Right atrium auricular region (tissue), 2 donors: Measurements from ENCODE around the gene PIGZ. TPM values are rescaled to one million over a fixed set of nuclear protein-coding genes. Genes with fewer than 3 reads are reported as not detected.

Source experiments
- DNase-seq: peaks from one replicate; pipeline ENCODE4 v3.0.0-alpha.2; 2019; ENCODE audit warnings: low spot score
- H3K27ac ChIP-seq, 2 donors: fragments of 200-600 bp; sonication (generic); 1 replicate in 1 of 2; 2 replicates in 1 of 2; pipeline ENCODE4 v1.5.1; 2016 to 2019
- H3K27me3 ChIP-seq, 2 donors: fragments of 200-600 bp; sonication (generic); one replicate each; pipeline versions ENCODE4 v1.5.1 to v1.6.0; 2017 to 2019
- H3K36me3 ChIP-seq: fragments of 200-600 bp; sonication (generic); one replicate; pipeline ENCODE4 v1.5.1; 2016
- H3K4me1 ChIP-seq, 2 donors: fragments of 200-600 bp; sonication (generic); one replicate each; pipeline versions ENCODE4 v1.5.1 to v1.6.0; 2017 to 2019
- H3K4me3 ChIP-seq, 2 donors: fragments of 200-600 bp; sonication (generic); 1 replicate in 1 of 2; 2 replicates in 1 of 2; pipeline ENCODE4 v1.5.1; 2017 to 2019; ENCODE audit warnings: mild to moderate bottlenecking in 1 of 2, moderate library complexity in 1 of 2
- H3K9me3 ChIP-seq, 2 donors: fragments of 200-600 bp; sonication (generic); one replicate each; pipeline ENCODE4 v1.5.1; 2019
- CTCF ChIP-seq, 2 donors: fragments of 200-600 bp; sonication (generic); IDR thresholded peaks; one replicate each; pipeline ENCODE4 v1.5.1; 2019; ENCODE audit warnings: antibody characterized with exemption in 2 of 2
- total RNA-seq, 2 donors: library from RNA; depleted of rRNA; stranded (reverse); fragments of >200 nt; gene quantifications; one replicate each; pipeline ENCODE4 v1.1.0, GENCODE V29; 2016

PIGZ gene
- total RNA-seq, 2 donors from 2014 or later: 5.4 to 7.0 TPM

GRCh38 chr3:196997311-196997710 is 28.7 kb upstream of the PIGZ start:
- H3K4me1 ChIP-seq: peaks cover 0 to 7% of the 10 kb centered on the region in 2 donors
- H3K9me3 ChIP-seq: no peaks in the 10 kb centered on the region
- no peak for TF ChIP-seq CTCF (IDR thresholded peaks at IDR 0.05)
- H3K4me3 ChIP-seq: no peak overlapping the region
- no peaks in the 10 kb centered on the region for H3K36me3 ChIP-seq
- H3K27ac ChIP-seq: no peak overlapping the region
- H3K27me3 ChIP-seq: no peaks in the 10 kb centered on the region
- no peak for DNase-seq

DNA sequence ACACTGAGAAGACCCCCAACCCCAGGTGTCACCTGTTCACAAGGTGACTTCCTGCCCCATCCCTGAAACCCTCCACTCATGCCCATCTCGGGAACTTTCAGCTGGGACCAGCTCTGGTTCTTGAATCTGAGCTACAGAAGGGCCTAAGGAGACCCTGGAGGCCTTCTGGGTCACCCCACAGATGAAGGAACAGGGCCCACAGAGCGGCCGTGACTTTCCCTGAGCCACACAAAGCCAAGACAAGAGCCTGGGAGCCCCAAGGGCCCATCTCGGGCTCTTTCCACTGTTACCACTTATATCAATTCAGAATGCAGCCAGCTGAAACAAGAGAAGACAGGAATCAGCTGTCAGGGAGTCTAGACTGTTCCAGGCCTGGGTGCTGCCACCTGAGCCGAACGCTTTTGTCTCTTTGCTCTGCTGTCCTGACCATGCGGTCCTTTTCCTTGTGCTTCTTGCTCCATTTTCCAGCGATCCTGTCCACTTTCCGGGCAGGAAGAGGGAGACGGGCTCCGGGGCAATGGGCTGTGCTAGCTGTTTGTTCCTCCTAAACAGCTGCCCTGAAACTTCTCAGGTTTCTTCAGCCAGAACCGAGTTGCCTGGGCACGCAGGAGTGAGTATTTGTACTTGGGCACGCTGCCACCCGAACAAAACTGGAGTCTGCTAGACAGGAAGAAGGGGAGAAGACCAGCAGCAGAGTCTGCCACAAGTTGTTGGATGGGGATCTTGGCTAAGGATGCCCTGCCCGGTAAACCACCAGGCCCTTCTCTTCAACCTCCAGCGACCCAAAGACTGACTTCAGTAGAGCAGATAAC is 28.0 kb upstream of the PIGZ start:
- Histone ChIP-seq H3K27me3 (no peaks in the 10 kb centered on the region), H3K4me1 (peaks cover 0 to under 1% of the 10 kb centered on the region in 2 donors), H3K4me3 (no peak overlapping the region), H3K36me3 (no peaks in the 10 kb centered on the region), H3K9me3 (no peaks in the 10 kb centered on the region), H3K27ac (no peak overlapping the region)
- TF ChIP-seq CTCF (IDR thresholded peaks at IDR 0.05): no peak
- DNase-seq: no peak

GRCh38 chr3:196995646-196996355 is 27.2 kb upstream of the PIGZ start:
- DNase-seq: no peak
- no peaks in the 10 kb centered on the region for H3K27me3 ChIP-seq
- H3K36me3 ChIP-seq: no peaks in the 10 kb centered on the region
- H3K4me3 ChIP-seq: no peak overlapping the region
- no peaks in the 10 kb centered on the region for H3K4me1 ChIP-seq
- no peaks in the 10 kb centered on the region for H3K9me3 ChIP-seq
- H3K27ac ChIP-seq: no peak overlapping the region
- TF ChIP-seq CTCF (IDR thresholded peaks at IDR 0.05): no peak

GRCh38 chr3:196995027-196995426 is 26.4 kb upstream of the PIGZ start:
- DNase-seq: no peak
- TF ChIP-seq CTCF (IDR thresholded peaks at IDR 0.05): no peak
- H3K36me3 ChIP-seq: no peaks in the 10 kb centered on the region
- no peak overlapping the region for H3K4me3 ChIP-seq
- no peaks in the 10 kb centered on the region for H3K27me3 ChIP-seq
- no peaks in the 10 kb centered on the region for H3K4me1 ChIP-seq
- no peak overlapping the region for H3K27ac ChIP-seq
- H3K9me3 ChIP-seq: no peaks in the 10 kb centered on the region

GRCh38 chr3:196994056-196994455 is 25.4 kb upstream of the PIGZ start:
- Histone ChIP-seq H3K36me3 (no peaks in the 10 kb centered on the region), H3K27ac (no peak overlapping the region), H3K27me3 (no peaks in the 10 kb centered on the region), H3K9me3 (no peaks in the 10 kb centered on the region), H3K4me1 (peaks cover 0 to 2% of the 10 kb centered on the region in 2 donors), H3K4me3 (no peak overlapping the region)
- no peak for DNase-seq
- TF ChIP-seq CTCF (IDR thresholded peaks at IDR 0.05): no peak
